GM19351 (cell line): ENCODE measurements around the gene CYP24A1.

Experiments used
- ATAC-seq: cut with Tn5 transposase; IDR thresholded peaks from one replicate; pipeline ENCODE4 v1.9.1; 2021; ENCODE audit warnings: mild to moderate bottlenecking, moderate library complexity; ENCODE audit not compliant: unreplicated experiment

CYP24A1 gene

GRCh38 chr20:54173653-54174456 lies at the start of gene CYP24A1:
CYP24A1 (minus strand) TSS chr20:54173986; CDS start chr20:54173579, 407 bp downstream.
- peak; percentile 48 for ATAC-seq

DNA sequence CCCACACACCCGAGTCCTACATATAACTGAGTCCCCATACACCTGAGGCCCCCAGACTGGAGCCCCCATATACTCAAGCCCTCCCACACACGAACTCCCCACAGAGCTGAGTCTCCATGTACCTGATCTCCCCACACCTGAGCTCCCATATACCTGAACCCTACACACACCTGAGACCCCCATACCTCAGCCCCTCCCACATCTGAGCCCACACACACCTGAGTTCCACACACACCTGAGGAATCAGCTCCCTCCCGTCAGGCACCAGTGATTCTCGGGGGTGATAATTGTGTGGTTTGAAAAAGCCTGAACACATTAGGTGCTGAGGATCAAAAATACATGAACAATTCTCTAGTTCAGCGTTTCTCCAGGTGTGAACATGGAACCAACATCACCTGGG lies 49.5 kb upstream of the CYP24A1 start:
- no peak for ATAC-seq

- no peak for ATAC-seq
Measured at GRCh38 chr20:54221996-54222890, 48.5 kb upstream of the CYP24A1 start.

DNA sequence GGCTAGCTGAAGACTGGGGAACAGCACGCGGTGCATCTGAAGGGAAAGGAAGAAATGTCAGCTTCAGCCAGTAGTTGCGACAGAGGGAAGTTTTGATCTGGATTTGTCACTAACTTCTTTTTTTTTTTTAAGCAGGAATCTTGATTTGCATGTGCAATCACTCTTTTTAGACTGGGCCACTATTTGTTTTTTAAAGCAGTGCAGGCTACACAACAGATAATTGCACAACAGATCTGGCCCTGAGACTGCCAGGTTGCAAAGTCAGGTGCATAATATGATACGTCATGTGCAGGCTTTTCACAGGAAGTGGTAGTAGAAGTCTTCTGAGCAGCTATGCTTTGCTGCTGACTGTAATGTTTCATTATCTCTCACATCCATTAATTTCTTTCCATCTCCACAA lies 47.6 kb upstream of the CYP24A1 start:
- peak; percentile 91 for ATAC-seq

- ATAC-seq, result no peak
Measured at GRCh38 chr20:54220722-54221121, 46.9 kb upstream of the CYP24A1 start.

DNA sequence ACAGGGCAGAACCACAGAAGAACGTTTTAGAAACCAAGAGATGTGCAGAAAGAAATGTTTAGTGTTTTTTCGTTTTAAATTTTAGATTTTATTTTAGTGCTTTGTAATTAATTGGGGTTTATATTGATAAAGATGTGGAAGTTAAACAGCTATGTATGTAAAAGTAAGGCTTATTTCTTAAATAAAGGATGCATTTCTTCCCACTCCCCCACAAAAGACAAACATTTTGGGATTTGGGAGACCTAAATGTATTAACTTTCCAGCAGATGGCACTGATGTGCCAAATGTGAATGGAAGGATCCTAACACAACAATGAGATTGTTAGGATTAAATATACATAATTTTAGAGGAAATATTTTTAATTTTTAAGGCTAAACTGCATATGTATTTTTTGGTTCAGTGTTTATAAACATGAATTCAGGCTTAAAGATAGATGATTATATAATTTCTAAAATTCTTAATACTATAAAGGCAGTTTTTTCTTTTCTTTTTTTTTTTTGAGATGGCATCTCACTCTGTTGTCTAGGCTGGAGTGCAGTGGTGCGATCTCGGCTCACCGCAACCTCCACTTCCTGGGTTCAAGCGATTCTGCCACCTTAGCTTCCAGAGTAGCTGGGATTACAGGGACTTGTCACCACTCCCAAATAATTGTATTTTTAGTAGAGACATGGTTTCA lies 46.1 kb upstream of the CYP24A1 start:
- ATAC-seq, result no peak

DNA sequence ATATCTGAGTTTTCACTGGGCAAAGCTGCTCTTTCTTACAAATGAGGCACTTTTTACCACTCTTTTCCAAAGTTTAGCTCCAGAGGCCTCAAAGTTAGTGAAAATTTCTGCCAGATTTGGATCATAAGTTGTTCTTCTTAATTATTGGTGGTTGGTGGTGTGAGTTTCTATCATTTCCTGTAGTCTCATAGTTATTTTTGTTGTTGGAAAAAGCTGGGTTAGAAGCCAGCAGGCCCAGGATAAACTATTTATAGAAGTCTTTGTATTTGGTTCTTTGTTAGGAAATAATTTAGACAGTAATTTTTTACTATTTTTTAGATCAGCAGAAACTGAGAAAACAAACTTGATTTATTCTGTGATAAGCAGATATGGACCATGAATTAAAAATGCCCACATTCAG lies 44.7 kb upstream of the CYP24A1 start:
- no peak for ATAC-seq

- ATAC-seq, result no peak
Measured at GRCh38 chr20:54217762-54218161, 44.0 kb upstream of the CYP24A1 start.

DNA sequence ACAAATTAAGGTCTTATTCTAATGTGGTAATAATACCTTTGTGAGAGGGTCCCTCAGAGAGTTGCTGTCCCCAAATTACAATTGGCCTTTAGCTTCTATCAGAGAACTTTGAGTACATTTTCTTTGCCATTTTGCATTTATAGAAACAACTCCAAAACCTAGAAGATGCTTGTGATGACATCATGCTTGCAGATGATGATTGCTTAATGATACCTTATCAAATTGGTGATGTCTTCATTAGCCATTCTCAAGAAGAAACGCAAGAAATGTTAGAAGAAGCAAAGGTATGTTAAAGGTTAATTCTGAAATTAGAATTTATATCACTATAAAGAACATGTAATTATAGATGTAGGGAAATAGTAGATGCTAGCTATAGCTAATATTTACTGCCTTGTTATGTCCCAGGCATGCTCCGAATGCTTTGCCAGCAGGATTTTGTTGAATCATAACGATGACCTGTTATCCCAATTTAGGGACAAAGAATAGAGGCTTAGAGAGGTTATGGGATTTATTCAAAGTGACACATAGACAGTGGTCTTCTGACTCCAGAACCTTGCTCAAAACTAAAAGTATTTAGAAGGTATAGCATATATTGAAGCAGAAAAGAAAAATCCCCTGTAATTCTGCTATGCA lies 41.5 kb upstream of the CYP24A1 start:
- no peak for ATAC-seq

DNA sequence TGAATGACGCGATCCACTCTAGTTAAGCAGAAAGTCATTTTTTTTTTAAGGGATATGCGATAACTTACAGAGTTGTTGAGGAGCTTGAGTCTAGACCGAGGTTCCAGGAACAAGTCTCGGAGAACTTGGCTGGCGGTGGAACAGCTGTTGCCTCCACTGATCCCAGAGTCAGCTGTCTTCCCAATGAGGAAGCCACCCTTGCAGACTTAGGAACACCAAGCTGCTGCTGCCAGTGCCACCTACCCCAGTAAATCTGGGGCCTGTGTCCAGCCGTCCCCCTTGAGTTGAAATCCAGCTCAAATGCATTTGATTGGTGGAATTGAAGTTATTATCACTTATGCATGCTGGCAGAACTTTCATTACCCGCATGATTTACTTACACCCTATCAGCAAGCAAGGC lies 40.8 kb upstream of the CYP24A1 start:
- no peak for ATAC-seq

DNA sequence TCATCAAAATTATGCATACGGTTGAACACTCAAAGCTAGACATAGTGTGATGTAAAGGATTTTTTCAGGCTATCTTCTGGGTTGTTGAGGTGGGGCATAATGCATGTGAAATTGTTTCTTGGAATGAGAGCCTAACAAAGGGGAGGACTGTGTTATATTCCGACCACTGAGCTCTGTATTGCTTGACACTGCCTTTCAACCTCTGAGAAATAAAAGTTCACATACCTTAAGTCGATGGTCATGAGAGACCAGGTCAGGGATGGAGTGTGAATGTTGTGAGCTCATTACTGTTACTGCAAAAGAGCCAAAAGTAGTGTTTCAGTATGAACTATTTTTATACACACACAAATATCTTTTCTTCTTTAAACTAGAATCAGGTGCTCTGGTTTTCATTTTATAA lies 39.1 kb upstream of the CYP24A1 start:
- no peak for ATAC-seq

DNA sequence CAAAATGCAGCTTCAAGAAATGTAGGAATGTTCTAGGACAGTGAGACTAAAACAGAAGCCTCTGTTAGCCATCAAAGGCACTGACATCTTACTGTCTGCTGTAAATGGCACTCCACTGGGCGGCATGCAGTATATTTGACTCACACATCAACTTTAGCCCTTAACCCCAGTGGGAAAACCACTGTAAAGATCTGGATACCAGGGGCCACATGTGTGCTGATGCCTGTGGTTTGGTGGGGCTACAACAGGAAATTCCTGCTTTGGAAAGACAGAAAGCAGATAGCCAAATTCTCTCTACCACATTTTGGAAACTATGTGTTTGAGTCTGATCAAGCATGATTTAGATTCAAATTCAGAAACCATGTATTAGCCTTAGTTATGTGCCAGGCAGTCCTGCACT lies 38.4 kb upstream of the CYP24A1 start:
- ATAC-seq, result no peak

GRCh38 chr20:54209216-54209813 lies 35.5 kb upstream of the CYP24A1 start:
- no peak for ATAC-seq

DNA sequence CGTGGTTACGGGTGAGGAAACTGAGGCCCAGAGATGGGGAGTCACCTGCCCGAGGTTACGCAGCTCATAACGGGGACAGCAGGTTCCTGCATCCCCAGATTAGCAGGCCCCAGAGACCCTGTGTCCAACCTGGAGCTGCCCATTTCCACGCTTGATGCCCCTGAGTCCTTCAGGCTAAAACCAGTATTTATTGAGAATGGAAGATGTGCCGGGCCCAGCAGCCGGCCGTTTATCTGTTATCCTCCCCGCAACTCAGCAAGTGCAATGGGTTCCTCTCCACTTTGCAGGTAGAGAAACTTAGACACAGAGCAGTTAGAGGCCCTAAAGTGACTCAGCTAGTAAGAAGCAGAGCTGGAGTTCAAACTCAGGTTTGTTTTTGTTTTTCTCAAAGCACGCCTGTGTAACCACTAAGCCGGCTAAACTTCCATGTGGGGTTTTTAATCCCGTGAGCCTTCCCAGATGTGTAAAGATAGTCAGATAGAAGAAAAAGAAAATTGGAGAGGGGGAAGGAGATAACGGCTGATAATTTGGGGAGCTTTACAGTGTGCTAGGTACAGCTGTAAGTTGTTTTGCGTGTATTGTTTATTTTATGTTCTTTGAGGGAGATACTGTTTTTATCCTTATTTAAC lies 34.9 kb upstream of the CYP24A1 start:
- ATAC-seq, result peak; percentile 11

DNA sequence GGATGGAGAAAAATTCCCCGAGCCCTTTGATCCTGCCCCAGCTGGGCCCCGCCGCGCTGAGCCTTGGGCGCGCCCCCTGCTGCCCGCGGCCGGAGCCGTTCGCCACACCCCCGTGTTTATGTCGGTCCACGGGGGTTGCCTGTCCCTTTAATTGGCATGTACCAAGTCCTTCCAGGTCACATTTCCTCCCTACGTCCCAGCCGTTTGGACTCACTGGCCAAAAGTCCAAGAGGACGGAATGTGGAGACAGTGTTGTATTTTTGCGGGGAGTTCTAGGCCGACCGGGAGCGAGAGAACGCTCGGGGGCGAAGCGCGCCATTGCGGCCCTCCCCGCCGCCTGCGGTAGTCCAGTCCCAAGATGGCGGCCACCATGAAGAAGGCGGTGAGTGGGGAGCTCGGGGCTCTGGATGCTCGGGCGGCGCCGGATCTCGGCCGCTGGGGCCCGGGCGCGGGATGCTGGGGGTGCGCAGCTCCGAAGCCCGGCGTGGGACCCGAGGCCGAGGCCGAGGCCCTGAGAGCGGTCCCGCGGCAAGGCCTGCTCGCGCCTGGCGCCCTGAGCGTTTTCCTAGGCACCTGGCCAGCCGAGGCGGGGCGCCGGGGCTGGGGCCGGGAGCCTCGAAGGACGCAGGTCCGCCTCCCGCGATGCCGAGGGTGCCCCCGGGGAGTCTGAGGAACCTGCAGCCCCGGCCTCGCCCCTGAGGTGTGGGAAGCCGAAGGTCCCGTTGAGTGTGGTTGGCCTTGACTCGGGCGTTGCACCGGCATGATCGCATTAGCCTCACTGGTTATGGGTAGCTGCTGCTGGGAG lies 34.2 kb upstream of the CYP24A1 start, which contains the start of gene PFDN4:
PFDN4 (plus strand) TSS at position 345 of the 805 bp plus-strand sequence; CDS start at position 359, 14 bp downstream.
- peak; percentile 91 for ATAC-seq

DNA sequence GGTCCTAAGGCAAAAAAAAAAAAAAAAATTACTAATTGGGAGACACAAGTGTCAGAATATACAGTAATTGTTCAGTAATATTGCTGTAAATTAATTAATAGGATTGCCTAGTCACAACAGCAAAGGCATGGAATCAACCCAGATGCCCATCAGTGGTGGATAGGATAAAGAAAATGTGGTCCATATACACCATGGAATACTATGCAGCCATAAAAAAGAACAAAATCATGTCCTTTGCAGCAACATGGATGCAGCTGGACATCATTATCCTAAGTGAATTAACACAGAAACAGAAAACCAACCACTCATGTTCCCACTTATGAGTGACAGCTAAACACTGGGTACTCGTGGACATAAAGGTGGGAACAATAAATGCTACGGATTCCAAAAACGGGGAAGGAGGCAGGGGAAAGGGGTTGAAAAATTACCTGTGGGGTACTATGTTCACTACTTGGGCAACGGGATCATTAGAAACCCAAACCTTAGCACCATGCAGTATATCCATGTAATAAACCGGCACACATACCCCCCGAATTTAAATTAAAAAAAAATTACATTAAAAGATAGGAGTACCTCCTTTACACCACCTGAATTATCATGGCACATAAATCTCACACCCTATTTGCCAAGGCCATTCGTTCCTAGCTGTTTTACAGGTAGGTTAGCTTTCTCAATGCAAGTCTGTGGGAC lies 33.4 kb upstream of the CYP24A1 start:
- peak; percentile 14 for ATAC-seq

- no peak for ATAC-seq
Measured at GRCh38 chr20:54205450-54205849, 31.7 kb upstream of the CYP24A1 start.

DNA sequence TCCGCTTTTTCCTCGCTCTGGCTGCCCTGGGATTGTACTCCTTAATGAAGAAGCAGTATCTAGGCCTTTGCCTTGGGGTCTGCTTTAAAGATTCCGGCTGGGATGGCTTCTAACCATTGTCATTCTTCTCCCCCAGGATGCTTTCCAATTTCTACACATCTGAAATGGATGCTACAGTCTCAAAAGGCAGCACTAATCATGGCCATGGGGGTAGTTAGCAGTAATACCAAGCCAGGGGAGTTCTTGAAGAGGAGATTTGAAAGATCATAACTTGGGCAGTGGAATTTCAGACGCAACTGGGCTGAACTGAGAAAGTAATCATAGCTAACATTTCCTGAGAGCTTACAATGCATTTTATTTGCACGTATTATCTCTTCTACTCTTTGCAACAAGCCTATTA lies 30.7 kb upstream of the CYP24A1 start:
- no peak for ATAC-seq

DNA sequence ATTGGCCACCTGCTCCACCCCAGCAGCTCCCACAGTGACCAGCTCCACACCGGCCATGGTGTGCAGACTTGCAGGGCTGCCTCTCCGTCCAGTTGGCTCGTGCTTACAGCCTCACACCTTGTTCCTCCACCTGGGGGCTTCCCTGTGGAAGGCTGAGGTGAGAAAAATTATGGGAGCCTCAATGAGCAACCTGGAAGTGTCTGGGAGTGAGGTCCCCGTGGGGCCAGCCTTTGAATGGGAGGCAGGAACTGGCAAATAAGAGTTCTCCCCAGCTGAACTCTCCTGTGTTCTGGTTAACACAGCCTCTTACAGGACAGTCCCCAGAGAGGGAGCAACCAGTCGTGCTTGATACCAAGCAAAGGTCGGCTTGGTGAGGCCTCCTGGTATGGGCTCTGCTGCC lies 30.3 kb upstream of the CYP24A1 start:
- ATAC-seq, result no peak
